ENCODE measurements around the gene BMF. TPM values are rescaled to one million over a fixed set of nuclear protein-coding genes. Genes with fewer than 3 reads are reported as not detected.

BMF gene
- total RNA-seq, 4 donors from 2014 or later: 4.7 to 7.5 (median 6.0) TPM

- H3K27me3 ChIP-seq: no peaks in the 10 kb centered on the region
- H3K4me3 ChIP-seq: peak overlapping the region in 1 of 2 donors; percentile 20
- peak overlapping the region; percentile 75 to 93 (median 91) for H3K27ac ChIP-seq
- 50% methylated on average over 1 of the region's 7 CpGs; no CpG with 5 or more reads in 1 of the 2 donors for WGBS, 2 donors (ENCODE audit: low coverage in 1 of 2)
- TF ChIP-seq POLR2A (IDR thresholded peaks at IDR 0.05): no peak
- no peak for TF ChIP-seq POLR2AphosphoS5 (IDR thresholded peaks at IDR 0.05)
- TF ChIP-seq EP300 (IDR thresholded peaks at IDR 0.05): no peak
- no peak for TF ChIP-seq CTCF (IDR thresholded peaks at IDR 0.05)
- H3K36me3 ChIP-seq: peaks cover 0 to 5% of the 10 kb centered on the region in 2 donors
- H3K4me1 ChIP-seq: peaks cover 21 to 94% (median 85%) of the 10 kb centered on the region in 3 donors
- H3K9me3 ChIP-seq: no peaks in the 10 kb centered on the region
- no peak for ATAC-seq
Observed at GRCh38 chr15:40103864-40104271, 4.8 kb downstream of the BMF start.

GRCh38 chr15:40102897-40103858 is 5.5 kb downstream of the BMF start:
- Histone ChIP-seq H3K9me3 (no peaks in the 10 kb centered on the region), H3K4me1 (peaks cover 25 to 100% (median 92%) of the 10 kb centered on the region in 3 donors), H3K27ac (peak overlapping the region; percentile 75 to 93 (median 91)), H3K27me3 (no peaks in the 10 kb centered on the region), H3K4me3 (peak overlapping the region in 1 of 2 donors; percentile 20), H3K36me3 (peaks cover 0 to 5% of the 10 kb centered on the region in 2 donors)
- ATAC-seq: peak; percentile 64
- 21 to 86% methylated on average over 1 to 7 of the region's 29 CpGs for WGBS, 2 donors (ENCODE audit: low coverage in 1 of 2)
- no peak for TF ChIP-seq POLR2A (IDR thresholded peaks at IDR 0.05)
- peak in 1 of 4 experiments; percentile 3 for TF ChIP-seq CTCF (IDR thresholded peaks at IDR 0.05)
- TF ChIP-seq POLR2AphosphoS5 (IDR thresholded peaks at IDR 0.05): peak; percentile 72

GRCh38 chr15:40100947-40101905 is 7.5 kb downstream of the BMF start:
- 54 to 78% methylated on average over 3 to 5 of the region's 6 CpGs for WGBS, 2 donors (ENCODE audit: low coverage in 1 of 2)
- ATAC-seq: no peak
- Histone ChIP-seq H3K4me3 (no peak overlapping the region), H3K36me3 (peaks cover 0 to 5% of the 10 kb centered on the region in 2 donors), H3K27ac (peak overlapping the region; percentile 75 to 93 (median 91)), H3K27me3 (no peaks in the 10 kb centered on the region), H3K4me1 (peaks cover 38 to 100% (median 94%) of the 10 kb centered on the region in 3 donors), H3K9me3 (no peaks in the 10 kb centered on the region)
- TF ChIP-seq POLR2AphosphoS5 (IDR thresholded peaks at IDR 0.05): no peak
- no peak for TF ChIP-seq CTCF (IDR thresholded peaks at IDR 0.05)
- TF ChIP-seq EP300 (IDR thresholded peaks at IDR 0.05): no peak
- no peak for TF ChIP-seq POLR2A (IDR thresholded peaks at IDR 0.05)

GRCh38 chr15:40100123-40100946 is 8.3 kb downstream of the BMF start:
- 62 to 92% methylated on average over 2 to 5 of the region's 13 CpGs for WGBS, 2 donors (ENCODE audit: low coverage in 1 of 2)
- no peaks in the 10 kb centered on the region for H3K36me3 ChIP-seq
- no peak overlapping the region for H3K4me3 ChIP-seq
- no peaks in the 10 kb centered on the region for H3K9me3 ChIP-seq
- TF ChIP-seq CTCF (IDR thresholded peaks at IDR 0.05) (no peak), POLR2AphosphoS5 (IDR thresholded peaks at IDR 0.05) (no peak), POLR2A (IDR thresholded peaks at IDR 0.05) (no peak), EP300 (IDR thresholded peaks at IDR 0.05) (no peak)
- H3K27ac ChIP-seq: peak overlapping the region in 3 of 4 donors; percentile 91 to 93 (median 91)
- no peaks in the 10 kb centered on the region for H3K27me3 ChIP-seq
- no peak for ATAC-seq
- H3K4me1 ChIP-seq: peaks cover 37 to 100% (median 88%) of the 10 kb centered on the region in 3 donors
